ENCODE results near the gene F8A2.
"Not testable (repeated sequence)": the region's sequence is repeated elsewhere in the genome, so short reads cannot be mapped to it uniquely, and the experiment has no call there.

F8A2 gene

GRCh38 chrX:155381843-155382528 is at the start of gene F8A2:
Gene F8A2, plus strand, starts transcription at chrX:155382095. Its CDS starts 20 bp downstream, at chrX:155382115.
- not testable (repeated sequence) for DNase-seq

DNA sequence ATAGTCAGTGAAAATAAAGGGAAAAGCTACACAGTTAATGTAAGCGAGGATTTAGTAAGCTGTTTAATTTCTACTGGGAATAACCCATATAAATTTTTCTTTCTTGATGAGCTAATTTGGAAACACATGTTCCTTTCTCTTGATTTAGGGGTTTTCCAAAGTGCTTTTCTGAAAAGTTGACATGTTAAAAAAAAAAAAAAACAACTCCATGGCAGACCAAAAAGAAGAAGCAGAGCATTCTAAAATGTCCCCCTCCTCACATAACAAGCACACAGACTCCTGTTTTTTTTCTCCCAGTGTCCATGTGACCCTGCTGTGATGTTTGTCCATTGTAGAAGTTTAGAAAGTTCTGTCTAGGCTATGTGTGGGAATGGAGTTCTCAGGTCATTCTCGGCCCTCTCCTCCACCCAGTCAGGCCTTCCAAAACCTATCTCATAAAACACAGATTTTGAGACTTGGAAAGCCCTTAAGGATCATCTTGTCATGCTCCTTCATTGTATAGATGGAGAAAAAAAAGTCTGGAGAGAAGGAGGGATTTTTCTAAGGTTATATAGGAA is 48.3 kb upstream of the F8A2 start:
- DNase-seq: no peak

DNA sequence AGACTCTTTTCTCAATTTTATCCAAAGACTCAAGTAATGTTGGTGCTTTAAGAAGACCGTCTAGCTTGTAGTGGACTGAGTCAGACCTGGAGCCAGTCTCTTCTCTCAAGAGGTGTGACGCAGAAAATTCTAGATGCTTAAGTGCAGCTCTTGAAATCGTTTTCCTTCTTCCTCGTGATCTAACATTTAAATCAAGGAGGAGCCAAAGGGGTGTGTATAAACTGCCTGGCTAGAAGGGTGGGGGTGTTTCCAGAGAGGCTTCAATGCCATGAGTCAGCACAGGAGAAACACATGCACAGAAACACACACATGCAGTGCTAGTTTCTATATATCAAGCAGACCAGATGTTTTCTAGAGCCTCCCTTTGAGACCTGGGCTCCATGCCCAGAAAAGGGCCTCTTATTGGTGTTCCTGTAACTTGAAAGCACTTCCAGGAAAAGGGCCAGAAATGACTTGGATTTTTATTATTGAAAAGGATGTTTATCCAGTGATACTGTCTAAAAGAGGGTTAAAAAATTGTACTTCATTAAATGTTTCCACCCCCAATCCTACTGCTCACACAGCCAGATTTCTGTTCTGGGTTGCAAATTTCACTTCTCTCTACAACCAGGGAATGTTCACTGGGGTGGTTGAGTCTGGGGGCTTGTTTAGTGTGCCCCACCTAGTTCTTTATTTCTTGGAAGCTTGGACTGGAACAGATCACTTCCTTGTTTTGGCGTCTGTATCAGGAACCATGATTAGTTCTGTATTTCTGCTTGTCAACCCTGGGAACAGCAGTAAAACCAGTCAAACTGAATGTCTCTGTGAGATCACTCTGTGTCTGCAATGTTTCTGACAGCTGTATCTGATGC is 47.2 kb upstream of the F8A2 start, which contains the start of gene CLIC2:
Gene CLIC2 (minus strand): TSS at position 129 of the 851 bp plus-strand sequence. CDS start 187 bp downstream, outside the sequence.
- peak; percentile 33 for DNase-seq

DNA sequence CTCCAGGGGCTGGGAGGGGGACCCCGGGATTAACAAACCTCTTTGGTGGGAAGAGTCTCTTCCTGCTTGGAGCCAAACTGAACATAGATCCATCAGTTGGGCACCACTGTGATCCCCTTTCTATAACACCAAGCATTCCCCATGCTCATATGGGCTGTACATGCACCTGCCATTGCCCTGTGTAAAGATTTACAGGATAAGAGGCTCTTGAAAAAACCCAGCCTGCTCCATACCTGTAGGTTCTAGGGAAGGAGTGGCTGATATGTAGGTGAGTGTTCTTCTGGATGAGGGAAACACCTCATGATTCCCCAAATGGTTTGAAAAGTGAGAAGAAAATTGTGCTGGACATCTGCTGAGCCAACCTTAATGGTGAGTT is 46.6 kb upstream of the F8A2 start:
- not testable (repeated sequence) for DNase-seq

DNA sequence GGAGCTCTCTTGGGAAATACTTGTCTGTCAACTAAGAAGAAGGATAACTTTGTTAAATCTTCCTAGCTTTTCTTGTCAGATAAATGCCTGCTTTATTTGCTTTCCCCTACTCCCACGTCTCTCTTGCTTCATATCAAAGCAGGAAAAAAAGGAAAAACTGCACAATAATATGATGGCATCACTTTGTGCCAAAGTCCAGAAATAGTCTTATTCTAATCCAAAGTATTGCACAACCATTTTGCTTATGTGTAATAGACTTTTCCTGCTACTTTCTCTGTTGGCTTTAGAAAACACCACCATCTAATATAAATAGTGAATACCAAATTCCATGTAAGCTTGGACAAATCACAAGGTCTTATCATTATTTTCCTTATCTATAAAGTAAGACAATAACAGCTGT is 36.2 kb upstream of the F8A2 start:
- not testable (repeated sequence) for DNase-seq

DNA sequence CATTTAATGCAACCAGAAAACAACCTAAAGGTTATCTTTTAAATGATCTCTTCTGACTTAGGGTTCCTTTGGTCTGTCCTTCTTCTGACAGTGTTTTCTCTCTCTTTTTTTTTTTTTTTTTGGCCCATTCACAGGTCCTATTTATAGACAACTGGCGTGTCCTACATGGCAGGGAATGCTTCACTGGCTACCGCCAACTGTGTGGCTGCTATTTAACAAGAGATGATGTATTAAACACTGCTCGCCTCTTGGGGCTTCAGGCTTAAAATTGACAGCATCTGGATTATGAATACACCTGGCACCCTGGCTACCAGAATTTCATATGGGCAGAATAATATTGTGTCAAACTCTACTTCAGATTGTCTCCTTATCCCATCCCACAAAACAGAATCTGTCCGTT is 32.4 kb upstream of the F8A2 start:
- DNase-seq: not testable (repeated sequence)

- not testable (repeated sequence) for DNase-seq
Measured at GRCh38 chrX:155363712-155364111, 18.2 kb upstream of the F8A2 start.

DNA sequence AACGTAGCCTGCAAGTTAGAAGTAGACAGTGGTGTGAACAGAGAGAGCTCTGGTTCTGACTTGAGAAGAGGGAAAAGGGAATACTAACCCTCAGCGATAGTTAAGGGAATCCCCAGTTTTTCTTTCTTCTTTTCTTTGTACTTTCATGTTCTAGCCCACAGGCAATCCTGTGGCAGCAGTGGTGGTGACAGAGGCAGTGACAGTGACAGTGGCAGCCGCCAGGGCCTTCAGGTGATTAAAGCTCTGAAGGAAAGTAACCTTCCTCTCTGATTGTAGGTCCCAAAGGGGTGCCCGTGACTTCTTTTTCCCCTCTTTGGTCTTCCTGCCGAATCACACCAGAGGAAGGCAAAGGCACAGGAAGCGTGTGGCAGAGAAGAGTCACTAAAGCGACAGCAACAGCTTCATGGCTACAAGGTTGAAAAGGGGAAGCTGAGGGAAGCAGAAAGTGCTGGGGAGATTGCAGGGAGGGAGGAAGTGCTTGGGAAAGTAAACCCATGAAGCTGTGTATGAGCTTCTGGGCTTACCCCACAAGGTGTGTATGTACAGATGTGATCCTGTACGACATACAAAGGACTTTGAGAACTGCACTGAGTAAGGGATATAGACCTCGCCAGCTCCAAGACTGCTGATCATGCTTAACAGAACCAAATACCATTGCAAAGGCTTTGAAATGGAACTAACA is 8.0 kb upstream of the F8A2 start:
- not testable (repeated sequence) for DNase-seq

- not testable (repeated sequence) for DNase-seq
Measured at GRCh38 chrX:155379802-155380201, 2.1 kb upstream of the F8A2 start.

GRCh38 chrX:155382529-155382967 is 653 bp downstream of the F8A2 start:
- not testable (repeated sequence) for DNase-seq

DNA sequence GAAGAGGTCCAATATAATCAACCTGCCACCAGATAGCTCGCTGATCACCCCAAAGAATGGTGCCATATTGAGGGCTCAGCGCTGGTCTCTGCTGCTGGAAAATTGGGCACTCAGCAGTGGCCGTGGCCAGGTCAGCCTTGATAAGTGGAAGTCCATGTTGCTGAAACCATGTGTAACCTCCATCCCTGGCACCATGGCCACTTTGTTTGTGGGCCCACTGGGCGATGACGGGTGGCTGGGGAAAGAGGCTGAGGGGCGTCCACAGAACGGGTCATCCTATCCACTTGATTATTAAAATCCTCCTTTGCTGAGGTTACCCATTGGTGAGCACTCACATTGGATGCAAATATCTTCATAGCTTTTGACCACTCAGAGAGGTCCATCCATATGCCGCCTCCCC is 7.7 kb downstream of the F8A2 start:
- DNase-seq: no peak

- DNase-seq: not testable (repeated sequence)
Measured at GRCh38 chrX:155394747-155395276, 12.9 kb downstream of the F8A2 start.

DNA sequence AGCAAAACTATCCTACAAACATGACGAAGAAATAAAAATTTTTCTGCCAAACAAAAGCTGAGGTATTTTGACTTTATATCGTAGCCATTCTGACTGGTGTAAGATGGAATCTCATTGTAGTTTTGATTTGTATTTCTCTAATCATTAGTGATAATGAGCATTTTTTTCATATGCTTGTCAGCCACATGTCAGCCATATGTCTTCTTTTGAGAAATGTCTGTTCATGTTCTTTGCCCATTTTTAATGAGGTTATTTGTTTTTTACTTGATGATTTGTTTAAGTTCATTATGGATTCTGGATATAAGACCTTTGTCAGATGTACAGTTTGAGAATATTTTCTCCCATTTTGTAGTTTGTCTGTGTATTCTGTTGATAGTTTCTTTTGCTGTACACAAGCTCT is 24.5 kb downstream of the F8A2 start:
- no peak for DNase-seq

DNA sequence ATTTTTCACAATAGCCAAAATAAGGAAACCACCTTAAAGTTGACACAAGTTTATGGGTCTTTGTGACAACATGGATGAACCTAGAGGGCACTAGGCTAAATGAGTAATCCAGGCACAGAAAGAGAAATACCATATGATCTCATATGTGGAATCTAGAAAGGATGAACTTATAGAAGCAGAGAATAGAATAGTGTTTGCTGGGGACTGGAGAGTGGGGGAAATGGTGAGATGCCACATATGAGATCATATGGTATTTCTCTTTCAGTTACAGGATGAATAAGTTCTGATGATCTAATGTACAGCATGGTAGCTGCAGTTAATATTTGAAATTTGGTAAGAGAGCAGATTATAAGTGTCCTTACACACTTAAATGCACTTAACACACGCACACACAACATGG is 35.9 kb downstream of the F8A2 start:
- DNase-seq: no peak

All from NCI-H2029 treated with DMSO at 0.1 percent for 48 hours (cell line).